GM21619 (cell line): Measurements from ENCODE around the gene IZUMO4.
"Not testable (repeated sequence)": the region's sequence is repeated elsewhere in the genome, so short reads cannot be mapped to it uniquely, and the experiment has no call there.

Source experiments
- ATAC-seq: cut with Tn5 transposase; IDR thresholded peaks from one replicate; pipeline ENCODE4 v1.9.1; 2021; ENCODE audit not compliant: unreplicated experiment

The IZUMO4 gene

DNA sequence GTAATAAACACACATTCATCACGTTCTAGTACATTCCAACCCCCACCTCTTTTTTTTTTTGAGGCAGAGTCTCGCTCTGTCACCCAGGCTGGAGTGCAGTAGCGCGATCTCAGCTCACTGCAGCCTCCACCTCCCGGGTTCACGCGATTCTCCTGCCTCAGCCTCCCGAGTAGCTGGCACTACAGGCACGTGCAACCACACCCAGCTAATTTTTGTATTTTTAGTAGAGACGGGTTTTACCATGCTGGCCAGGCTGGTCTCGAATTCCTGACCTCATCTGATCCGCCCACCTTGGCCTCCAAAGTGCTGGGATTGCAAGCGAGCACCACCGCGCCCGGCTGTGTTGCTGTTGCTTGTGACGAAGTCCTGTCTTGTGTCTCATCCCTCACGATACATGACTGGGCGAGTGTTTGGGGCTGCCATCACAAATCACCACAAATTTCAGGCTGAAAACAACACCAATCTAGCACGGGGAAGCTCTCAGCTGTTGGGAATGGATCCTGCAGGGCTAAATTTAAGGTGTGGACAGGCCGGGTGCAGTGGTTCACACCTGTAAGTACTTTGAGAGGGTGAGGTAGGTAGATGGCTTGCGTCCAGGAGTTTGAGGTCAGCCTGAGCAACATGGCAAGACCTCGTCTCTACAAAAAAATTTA lies 16.3 kb upstream of the IZUMO4 start:
- ATAC-seq: no peak

DNA sequence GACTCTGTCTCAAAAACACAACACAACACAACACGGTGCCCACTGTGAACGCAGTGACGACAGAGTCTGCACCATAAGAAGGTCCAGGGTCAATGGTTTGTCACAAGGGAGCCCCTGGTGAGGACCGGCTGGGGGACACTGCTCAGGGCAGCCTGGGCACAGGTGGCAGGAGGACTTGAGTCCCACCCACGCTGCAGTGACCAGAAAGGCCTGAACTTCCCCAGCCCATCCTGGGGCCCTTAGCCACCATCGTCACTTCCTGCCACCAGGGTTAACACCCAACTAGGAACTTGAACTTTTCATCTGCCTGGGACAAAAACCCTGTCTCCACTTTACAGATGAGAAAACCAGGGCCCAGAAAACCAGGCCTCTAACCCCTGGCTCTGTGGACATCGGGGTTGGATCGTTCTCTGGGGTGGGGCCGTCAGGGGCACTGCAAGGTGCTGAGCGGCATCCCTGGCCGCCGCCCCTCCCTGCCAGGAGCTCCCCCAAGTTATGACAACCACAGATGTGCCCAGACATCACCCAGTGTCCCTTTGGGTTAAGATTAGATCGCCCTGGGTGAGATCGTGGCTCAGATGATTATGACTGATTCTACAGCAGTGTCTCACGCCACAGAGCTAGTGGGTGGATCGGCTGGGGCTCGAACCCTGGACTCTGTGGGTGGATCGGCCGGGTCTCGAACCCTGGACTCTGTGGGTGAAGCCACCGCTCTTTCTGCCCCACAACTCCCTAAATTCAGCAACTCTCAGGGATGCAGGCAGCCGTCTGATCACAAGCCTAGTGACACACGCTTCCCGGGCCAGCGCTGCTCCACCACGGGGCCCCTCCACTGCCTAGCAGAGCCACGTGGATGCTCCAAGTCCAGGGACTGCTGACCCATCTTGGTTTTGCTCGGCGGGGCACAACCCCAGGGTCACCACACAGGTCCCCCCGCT lies 14.6 kb upstream of the IZUMO4 start:
- ATAC-seq: no peak

DNA sequence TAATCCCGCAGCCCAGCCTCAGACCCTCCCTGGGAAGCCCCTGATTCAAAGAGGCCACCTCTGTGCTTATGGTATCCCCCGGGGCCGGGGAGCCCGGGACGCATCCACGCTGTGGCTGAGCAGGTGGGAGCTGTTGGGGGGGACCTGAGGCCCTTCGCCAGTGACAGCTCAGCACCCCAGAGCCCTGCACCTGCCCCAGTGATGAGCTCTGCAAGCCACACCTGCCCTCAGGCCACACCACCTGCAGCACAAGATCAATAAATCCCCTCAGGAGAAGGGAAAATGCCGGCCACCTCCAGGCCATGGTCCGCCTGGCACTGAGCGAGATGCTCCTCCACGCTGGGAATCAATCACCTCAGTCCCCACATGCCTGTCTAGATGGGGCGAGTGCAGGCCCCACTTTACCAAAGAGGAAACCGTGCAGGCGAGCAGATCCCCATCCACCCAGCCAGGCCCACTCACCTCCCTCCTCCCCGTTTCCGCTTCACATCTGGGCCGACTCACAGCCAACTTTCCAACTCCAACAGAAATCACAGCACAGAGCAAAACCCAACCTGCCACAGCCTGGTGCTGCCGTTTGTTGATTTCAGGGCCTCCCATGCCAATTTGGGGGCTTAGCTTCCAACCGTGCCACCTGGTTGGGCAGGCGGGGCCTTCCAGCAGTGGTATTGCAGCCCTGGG lies 13.4 kb upstream of the IZUMO4 start:
- no peak for ATAC-seq

DNA sequence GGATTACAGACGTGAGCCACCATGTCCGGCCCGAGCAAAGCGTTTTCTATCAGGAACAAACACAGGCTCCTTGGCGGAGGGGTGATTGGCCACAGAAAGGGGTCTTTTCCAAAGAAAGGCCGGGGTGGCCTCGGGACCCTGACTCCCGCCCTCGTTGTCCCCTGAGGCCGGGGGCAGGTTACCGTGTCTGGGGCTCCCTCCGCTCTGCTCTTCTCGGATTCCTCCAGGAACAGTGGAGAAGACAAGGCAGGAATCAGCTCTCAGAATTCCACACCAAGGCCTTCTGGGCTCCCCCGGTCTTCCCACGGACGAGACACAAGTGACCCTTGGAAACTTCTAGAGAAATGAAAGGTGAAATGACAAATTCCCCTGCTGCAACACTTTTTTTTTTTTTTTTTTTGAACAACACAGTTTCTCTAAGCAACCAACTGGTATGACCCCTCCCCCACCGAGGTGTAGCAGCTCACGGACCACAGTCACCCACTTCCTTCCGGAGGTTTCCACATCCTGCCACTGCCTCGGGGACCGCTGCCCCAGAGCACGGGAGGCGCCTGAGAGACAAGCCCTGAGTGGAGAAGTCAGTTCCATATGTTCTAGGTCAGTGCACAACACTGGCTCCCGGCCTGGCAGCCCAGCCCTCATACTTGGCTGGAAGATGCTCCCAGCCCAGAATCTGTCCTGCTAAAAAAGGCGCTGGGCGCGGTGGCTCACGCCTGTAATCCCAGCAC lies 11.6 kb upstream of the IZUMO4 start:
- peak; percentile 31 for ATAC-seq

DNA sequence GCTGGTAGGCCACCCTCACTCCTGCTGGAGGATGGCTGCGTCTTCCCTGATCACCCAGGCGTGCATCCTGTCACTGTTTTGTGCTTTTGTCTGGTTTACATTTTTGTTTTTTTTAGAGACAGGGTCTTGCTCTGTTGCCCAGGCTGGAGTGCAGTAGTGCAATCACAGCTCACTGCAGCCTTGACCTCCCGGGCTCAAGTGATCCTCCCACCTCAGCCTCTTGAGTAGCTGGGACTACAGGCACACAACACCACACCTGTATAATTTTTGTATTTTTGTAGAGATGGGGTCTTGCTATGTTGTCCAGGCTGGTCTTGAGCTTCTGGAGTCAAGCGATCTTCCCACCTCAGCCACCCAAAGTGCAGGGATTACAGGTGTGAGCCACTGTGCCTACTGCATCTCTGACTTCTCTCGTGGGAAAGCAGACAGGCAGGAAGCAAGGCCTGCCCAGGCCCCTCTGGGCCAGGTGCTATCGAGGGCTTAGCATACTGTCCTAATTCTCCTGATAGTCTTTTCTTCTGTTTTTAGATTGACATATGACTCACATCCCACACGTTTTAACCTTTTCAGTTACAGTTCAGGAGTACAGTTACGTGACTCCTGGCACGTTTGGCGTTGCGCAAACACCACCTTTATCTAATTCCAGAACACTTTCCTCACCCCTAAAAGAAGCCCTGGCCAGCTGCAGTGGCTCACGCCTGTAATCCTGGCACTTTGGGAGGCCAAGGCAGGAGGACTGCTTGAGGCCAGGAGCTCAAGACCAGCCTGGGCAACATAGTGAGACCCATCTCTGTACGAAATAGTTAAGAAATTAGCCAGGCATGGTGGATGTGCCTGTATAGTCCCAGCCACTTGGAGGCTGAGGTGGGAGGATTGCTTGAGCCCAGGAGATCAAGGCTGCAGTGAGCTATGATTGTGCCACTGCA lies 9.8 kb upstream of the IZUMO4 start:
- ATAC-seq: not testable (repeated sequence)

DNA sequence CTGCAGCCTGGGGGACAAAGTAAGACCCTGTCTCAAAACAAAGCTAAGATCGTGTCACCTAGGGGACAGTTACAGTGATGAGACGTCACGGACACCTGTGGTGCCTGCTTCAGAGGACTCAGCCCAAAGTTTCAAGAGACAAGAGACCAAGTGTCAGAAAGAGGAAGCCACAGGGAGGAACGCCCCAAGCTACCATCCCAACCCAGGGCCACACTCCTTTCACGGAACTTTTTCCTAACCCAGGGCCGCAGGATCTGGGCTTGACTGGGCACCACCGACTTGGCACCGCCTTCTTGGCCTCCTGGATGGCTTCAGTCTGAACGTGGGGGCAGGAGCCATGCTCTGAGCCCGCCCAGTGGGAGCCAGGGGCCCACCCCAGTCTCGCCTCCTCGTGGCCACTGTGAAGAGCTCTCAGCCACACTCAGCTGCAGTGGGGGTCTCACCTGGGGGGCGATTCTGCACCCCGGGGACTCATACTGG lies 9.1 kb upstream of the IZUMO4 start:
- no peak for ATAC-seq

DNA sequence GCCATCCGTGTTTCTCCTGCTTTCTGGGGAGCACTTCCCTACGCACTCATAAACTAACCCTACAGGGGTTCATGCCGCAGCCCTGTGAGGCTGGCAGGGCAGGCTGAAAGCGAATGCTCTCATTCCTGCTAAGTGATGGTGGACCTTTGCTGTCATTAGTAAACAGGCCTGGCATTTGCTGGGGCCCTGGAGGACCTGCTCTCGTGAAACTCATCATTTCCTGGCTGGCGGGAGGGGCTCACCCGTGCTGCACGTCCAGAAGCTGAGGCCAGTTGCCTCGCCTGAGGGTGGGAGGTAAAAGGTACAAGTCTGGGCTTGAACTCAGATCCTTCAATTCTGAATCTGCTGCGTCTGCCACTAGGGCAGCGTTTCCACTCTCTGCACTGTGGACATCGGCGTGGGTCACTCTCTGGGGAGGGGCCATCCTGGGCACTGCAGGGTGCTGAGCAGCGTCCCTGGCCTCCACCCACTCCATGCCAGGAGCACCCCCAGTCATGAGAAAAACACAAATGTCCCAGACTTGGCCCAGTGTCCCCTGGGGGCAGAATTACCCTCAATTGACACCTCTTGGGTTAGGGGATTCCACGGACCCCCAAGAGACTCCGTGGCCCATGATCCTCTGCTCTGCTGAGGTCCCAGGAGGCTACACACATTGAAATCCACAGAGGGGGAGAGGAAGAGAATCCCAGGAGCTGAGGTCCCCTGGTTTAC lies 7.6 kb upstream of the IZUMO4 start:
- no peak for ATAC-seq

DNA sequence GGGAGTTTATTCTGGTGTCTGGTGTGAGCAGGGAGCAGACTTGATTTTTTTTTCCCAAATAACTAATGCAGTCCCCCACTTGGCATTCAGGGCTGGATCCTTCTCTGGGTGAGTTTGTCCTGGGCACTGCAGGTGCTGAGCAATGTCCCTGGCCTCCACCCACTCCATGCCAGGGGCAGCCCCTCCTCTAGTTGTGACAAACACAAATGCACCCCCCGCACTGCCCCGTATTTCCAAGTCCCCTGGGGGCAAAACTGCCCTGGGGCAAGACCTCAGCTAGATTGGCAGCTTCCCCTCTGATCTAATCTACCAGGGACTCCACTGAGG lies 7.0 kb upstream of the IZUMO4 start:
- ATAC-seq: peak; percentile 0

DNA sequence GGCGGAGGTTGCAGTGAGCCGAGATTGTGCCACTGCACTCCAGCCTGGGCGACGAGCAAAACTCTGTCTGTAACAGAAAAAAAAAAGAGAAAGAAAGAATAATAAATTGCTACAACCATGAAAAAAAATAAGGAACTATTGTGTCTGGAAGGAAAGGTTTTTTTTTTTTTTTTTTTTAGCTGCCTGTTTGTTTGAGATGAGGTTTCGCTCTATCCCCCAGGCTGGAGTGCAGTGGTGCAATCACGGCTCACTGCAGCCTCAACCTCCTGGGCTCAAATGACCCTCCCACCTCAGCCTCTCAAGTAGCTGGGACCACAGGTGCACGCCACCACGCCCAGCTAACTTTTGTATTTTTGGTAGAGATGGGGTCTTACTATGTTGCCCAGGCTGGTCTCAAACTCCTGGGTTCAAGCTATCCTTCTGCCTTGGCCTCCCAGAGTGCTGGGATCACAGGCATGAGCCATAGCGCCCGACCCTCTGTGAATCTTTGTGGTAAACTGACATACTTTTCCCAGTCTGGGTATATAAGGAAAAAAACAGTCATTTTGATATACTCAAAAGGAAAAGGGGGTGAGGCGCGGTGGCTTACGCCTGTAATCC lies 4.7 kb upstream of the IZUMO4 start:
- ATAC-seq: not testable (repeated sequence)

DNA sequence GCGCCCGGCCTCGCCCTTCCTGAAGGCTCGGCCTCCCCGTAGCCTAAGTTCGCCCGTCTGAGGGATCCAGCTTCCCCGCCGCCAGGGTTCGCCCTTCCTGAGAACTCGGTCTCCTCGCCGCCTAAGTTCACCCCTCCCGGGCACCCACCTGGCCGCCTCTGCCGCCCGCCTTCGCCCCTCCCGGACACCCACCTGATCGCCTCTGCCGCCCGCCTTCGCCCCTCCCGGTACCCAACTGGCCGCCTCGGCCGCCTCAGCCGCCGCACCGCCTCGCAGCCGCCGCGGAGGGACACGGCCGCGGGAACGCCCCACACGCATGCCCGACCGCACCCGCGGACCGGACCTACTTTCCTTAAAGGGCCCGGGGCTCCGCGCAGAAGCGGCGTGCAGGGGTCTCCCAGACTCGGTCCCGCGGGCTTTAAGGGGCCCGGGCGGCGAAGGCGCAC lies 658 bp upstream of the IZUMO4 start, which contains the start of gene MOB3A:
Gene MOB3A (minus strand): TSS at position 293 of the 446 bp plus-strand sequence. CDS start 17,766 bp downstream, outside the sequence.
- ATAC-seq: peak; percentile 25

DNA sequence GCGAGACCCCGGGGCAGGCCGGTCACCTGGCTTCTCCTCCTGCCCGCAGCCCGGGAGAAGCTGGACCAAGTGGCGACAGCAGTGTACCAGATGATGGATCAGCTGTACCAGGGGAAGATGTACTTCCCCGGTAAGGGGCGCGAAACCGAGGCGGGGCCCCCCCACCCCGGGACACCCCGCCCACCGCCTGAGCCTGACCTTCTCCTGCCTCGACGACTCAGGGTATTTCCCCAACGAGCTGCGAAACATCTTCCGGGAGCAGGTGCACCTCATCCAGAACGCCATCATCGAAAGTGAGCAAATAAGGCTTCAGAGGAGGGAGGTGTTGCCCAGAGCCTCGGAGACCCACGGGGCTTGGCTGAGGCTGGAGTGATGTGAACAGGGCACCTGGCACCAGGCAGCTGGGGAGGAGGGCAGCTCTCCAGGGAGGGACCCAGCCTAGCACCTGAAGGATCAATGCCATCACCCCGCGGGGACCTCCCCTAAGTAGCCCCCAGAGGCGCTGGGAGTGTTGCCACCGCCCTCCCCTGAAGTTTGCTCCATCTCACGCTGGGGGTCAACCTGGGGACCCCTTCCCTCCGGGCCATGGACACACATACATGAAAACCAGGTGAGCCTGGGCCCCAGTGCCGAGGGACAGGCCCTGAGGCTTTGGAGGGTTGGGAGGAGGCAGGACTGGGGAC lies 629 bp downstream of the IZUMO4 start:
- peak; percentile 4 for ATAC-seq

DNA sequence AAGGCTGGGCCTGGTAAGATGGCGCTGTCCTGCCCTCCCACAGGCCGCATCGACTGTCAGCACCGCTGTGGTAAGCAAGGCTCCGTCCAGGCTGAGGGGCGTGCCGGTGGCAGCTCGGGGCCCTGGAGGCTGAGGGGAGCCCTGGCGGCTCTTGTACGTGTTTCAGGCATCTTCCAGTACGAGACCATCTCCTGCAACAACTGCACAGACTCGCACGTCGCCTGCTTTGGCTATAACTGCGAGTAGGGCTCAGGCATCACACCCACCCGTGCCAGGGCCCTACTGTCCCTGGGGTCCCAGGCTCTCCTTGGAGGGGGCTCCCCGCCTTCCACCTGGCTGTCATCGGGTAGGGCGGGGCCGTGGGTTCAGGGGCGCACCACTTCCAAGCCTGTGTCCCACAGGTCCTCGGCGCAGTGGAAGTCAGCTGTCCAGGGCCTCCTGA lies 1.2 kb downstream of the IZUMO4 start:
- ATAC-seq: no peak

DNA sequence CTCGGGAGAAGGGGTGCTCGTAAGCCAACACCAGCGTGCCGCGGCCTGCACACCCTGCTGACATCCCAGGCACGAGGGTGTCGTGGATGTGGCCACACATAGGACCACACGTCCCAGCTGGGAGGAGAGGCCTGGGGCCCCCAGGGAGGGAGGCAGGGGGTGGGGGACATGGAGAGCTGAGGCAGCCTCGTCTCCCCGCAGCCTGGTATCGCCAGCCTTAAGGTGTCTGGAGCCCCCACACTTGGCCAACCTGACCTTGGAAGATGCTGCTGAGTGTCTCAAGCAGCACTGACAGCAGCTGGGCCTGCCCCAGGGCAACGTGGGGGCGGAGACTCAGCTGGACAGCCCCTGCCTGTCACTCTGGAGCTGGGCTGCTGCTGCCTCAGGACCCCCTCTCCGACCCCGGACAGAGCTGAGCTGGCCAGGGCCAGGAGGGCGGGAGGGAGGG lies 2.4 kb downstream of the IZUMO4 start:
- ATAC-seq: no peak

DNA sequence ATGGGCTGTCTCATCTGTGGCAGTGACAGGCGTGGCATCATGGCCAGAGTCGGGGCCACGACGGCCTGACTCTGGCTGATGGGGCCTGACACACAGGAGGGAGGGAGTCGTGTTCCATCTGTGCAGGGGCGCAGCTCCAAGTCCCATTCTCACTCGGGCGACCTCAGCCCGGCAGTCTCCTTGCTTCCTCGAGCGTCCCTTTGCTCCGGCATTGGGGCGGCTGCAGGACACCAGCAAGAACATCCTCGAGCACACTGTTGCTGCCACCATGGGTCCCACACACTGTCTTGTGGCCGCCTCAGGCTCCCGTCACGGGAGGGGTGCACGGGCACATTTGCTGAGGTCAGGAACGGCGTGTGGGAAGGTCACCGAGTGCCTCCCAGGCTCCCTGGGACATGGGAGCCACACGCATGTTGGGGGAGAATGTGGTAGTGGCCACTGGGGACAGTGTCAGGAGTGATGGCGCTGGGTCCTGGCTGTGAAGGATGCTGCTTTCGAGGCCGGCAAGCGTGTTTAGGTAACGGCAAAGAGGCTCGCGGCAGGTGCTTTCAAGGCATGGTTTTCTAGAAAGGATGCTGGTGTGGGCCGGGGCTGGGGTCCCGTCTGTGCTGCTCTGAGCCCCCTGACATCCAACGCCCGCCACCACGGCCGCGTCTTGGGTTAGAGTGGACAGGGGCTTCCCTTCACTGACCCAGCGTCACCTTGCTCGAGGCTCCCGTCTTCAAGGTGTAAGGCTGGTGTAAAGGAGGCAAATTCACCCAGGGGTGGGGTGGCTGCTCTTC lies 3.4 kb downstream of the IZUMO4 start:
- ATAC-seq: no peak

DNA sequence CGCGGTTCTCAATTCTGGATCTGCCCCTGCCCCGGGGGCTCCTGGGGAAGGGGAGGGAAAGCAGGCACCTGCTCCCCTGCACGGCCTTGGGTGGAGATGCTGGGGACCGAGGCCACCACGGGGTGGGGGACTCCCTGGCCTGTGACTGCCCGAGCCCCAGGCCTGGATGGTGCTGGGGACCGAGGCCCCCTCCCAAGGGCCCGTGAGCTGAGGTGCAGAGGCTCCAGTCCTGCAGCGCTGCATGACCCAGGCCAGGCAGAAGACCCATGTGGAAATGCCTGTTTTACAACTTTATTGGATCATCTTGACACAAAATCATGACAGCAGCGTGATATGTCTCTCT lies 4.0 kb downstream of the IZUMO4 start:
- no peak for ATAC-seq

DNA sequence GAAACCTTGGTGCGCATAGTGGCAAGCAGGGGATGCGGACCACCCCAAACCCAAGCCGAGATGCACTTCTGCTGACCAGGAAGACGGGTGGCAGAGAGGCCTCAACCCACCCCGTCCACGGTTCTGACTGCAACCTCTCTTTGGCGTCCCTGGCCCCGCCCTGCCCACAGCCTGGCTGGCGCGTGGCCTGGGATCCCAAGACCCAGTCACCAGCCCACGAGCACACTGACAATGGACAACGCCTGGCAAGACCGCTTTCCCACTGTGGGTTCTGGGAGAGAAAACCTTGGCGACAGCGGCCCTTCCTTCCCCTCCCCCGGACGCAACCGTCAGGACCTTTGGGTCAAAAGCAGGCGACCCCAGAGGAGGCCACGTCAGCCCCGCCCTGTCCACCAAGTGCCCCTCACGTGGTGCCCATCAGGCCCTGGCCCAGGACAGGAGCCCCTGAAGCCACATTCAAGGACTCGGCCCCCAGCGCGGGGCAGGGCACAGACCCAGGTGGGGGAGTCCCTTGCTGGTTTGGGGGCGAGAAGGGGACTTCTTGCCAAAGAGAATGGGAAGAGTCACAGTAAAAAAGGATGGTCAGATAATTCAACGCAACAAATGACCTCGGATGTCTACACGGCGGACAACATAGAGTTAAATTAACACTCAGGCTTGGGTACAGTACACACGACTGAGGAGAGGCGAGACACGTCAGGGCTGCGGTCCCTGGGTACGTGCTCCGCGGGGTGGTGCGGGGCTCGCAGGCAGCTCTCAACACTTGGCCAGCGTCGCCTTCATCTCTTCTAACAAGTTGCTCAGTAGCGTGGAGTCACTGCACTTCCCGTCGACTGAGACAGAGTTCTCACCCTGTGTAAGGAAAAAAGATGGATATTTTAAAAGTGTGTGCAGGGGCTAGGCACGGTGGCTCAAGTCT lies 5.0 kb downstream of the IZUMO4 start:
- no peak for ATAC-seq
